OCI-M2 (cell line): ENCODE data around the gene DNAJA3.

Experiments used
- DNase-seq: peaks from one replicate; lab custom pipeline; 2025; ENCODE audit not compliant: unreplicated experiment; lab: John Stamatoyannopoulos, UW

The DNAJA3 gene

DNA sequence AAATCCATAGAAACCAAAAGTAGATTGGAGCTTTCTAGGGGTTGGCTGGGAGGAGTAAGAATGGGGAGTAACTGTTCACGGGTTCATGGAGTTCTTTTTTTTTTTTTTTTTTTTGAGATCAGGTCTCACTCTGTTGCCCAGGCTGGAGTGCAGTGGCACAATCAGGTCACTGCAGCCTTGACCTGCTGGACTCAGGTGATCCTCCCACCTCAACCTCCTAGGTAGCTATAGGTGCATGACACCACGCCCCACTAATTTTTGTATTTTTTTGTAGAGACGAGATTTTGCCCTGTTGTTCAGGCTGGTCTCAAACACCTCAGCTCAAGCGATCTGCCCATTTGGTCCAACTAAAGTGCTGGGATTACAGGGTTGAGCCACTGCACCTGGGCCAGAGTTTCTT, 47.2 kb downstream of the DNAJA3 start:
- DNase-seq = no peak

DNA sequence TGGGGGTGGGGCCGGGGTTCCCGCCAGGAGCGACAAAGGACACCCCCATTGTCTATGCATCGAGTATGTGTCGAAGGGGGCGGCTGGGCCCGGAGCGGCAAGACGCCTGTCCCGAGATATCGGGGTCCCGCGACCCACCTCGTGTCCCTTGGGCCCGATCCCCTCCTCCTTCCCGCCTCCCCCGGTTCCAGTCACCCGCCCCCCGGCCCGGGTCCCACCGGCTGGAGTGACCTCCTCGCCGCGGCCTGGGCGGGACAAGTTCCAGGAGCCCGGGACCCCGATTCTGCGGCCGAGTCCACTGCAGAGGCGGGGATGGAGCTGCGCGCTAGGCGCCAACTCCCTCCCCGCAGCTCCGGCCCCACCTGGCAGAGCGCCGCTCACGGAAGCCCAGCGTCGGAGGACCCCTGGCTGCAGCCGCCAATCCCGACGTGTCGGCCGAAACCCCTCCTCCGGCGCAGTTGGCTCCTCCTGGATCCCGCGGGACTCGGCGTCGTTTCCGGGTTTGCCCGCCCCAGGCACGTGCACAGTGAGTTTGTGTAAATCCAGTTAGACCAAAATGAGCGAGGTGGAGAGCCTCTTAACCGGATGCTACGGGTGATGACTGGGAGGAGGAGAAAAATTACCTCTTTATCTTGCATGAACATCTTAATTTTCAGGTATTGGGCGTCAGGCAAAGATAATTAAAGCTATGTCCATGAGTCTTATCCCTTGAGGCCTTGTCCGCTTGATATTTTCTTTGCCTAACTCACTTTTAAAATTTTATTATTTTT, 48.7 kb downstream of the DNAJA3 start, which contains the start of gene NMRAL1:
Gene NMRAL1, minus strand, starts transcription at position 434 of the 770 bp plus-strand sequence. CDS start 493 bp downstream, outside the sequence.
- DNase-seq = no peak

DNA sequence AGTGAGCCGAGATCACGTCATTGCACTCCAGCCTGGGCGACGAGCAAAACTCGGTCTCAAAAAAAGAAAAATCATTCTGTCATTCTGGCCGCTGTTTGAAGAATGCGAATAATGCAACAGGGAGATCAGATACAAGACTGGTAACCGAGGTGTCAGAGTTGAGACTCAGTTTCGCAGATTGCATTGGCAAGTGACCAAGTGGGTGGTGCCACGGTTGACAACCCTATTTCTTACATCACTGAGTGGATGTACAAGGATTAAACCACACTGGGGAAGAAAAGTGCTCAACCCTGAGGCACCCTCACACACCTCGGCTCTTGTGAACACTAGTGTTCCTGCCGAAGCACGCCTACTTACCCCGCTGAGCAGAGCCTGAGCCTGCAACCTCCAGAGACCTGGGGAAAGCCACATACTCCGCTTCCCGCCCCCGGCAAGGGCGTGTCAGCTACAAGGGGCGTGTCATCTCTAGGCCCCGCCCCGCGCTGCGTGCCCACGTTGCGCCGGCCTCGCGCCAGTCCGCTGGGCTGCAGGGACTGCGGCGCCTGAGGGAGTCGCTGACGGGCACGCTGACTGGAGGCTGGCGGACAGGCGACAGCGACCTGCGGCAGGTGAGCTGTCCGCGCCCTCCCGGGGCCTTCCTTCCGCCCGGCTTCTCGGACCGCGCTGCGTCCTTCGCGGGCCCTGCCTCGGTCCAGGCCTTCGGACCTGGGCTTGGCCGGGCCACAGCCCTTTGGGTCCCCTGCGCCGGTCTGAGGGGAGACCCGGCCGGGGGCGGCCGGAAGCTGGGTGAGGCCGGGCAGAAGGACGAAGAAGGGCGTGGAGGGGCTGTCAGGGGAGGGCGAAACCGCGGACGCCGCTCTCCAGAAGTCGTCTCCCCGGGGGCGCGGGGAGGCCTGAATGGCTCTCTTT, 50.5 kb downstream of the DNAJA3 start, which contains the start of gene HMOX2:
Gene HMOX2, plus strand, starts transcription at position 519 of the 909 bp plus-strand sequence. CDS start 29,127 bp downstream, outside the sequence.
- DNase-seq = peak; percentile 57

DNA sequence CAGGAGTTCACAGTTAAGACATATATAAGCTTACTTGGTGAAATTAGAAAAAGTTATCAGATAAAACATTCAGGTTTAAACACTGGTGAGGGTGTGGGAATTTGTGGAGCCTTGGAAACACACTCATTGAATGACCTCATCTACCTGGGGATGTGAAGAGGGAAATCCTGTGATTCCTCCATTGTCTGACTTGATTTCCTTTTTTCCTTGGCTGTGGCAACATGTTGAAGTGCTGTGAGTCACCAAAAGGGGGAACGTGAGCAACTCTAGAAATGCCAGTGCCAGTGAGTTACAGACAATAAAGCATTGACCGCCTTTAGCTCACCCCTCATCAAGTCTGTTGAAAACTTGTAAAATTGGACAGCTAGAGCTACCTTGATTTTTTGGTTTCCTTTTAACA, 52.3 kb downstream of the DNAJA3 start:
- no peak for DNase-seq

DNA sequence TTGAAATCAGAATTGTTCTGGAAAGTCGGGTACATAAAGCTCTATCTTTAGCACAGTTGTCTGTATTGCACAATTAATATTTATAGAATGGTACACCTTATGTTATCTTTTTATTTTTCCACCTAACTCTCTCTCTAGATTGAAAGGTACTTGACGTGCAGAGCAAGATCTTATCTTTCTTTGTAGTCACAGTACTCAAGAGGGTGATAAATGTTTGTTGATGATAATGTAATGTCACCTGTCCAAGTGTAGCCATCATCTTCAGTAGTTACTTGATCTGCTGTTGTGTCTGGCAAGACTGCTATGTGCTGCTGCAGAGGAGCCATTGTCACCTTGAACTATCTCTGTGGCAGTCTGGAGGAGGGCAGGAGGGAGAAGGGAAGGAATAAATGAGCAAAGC, 55.9 kb downstream of the DNAJA3 start:
- no peak for DNase-seq

DNA sequence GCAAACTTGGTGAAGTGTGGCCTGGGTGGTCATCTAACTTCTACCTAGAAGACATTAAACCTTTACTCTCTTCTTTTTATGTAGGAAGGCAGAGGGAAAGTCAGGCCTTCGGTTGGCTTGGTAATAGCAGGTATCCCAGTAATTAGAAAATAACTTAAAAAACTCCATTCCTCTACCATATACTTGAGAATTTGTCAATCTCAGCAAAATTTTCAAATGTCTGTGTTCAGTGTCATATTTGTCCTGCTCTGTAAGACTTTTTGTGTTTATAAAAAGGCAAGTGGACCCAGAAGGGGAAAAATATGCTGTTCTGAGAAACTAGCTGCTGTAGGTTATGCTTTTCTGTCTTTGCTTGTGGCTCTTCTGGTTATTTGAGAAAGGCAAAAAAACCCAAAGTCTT, 56.3 kb downstream of the DNAJA3 start:
- no peak for DNase-seq

DNA sequence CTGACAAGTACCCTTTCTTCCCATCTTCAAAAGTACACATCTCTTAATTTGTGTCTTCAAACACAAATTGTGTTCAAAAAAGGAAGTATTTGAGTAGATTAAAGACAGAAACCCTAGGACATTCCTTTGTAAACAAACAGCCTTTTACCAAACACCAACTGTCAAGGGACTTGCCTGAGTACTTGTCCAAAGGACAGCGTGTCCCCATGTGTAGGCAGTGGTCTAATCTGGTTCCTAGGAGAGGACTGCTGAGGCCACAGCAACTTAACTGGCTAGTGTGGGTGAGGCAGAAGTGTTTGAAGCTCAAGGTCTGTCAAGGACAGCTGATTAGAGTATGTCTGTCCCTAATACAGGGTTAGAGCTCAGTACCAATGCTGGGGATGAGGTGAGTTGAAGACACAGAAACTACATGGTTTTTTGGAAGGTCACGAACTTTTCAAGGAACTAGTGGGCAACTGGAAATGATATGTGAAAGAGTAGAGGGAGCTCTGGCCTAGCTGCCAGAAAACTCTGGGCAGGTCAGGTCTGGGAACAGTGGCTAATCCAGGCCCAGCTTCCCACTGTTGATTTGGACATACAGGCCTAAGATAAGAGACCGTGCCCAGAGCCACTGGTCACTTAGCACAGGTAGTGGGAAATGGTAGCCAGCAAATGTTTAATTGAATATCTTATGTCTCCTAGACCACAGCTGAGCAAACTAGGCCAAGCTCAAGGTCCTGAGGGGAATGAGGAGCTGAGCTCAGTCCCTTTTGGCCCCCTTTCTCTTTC, 60.6 kb downstream of the DNAJA3 start:
- DNase-seq = no peak

DNA sequence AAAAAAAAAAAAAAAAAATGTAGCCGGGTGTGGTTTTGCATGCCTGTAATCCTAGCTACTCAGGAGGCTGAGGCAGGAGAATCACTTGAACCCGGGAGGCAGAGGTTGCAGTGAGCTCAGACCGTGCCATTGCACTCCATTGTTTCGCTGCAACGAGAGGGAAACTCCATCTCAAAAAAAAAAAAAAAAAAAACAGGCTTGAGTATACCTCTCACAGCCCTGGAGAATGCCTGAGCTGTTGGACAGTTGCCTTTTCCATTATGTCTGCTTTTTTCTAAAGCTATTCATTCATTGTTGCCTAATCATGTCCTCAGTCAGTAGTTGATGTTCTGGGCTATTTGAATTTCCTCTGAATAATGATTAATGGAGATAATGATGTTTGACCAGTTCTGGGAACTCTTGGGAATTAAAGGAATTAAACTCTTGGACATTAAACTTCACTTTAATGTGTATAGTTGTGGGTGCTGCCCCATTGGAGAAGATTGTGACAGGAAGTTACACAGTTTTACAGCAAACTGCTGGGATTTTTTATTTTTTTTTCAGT, 62.4 kb downstream of the DNAJA3 start:
- DNase-seq = no peak

DNA sequence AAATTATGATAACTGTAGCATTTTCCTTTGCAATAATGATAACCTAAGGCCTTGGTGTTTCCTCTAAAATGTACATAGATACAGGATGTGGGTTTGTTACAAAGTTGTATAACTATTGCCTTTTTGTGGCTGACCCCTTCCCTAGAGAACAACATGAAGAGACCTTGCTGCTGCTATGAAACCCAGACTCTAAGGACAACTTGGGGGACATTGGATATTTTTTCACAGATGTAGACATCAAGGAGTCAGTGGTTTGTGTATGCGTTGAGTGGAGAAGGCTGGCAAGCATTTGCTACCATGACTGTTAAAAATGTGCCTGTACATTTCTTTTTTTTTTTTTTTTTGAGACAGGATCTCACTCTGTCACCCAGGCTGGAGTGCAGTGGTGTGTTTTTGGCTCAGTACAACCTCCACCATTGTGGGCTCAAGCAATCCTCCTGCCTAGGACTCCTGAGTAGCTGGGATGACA, 62.9 kb downstream of the DNAJA3 start:
- DNase-seq = no peak

DNA sequence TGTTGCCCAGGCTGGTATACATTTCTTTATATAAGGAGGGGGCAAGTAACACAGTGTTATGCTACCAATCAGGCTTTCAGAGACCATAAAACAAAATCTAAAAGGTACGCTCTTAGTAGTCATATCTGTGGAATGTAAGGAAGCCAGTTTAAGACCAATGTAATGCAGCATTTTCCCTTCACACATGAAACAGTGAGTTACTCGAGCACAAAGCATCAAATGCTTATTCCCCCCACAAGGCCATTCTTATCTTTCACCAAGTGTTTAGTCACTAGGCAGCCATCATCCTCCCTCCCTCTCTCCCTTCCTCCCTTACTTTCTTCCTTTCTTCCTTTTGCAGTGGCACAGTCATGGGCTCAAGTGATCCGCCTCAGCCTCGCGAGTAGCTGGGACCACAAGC, 63.4 kb downstream of the DNAJA3 start:
- no peak for DNase-seq

DNA sequence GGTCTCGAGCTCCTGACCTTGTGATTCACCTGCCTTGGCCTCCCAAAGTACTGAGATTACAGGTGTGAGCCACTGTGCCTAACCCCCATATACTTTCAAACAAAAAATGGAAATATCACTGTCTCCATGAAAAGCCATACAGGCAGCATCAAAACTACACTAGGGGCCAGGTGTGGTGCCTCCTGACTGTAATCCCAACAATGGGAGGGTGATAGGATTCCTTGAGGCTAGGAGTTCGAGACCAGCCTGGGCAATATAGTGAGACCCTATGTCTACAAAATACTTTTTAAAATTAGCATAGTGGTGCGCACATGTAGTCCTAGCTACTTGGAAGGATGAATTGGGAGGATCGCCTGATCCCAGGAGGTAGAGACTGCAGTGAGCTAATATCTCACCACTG, 66.2 kb downstream of the DNAJA3 start:
- no peak for DNase-seq

DNA sequence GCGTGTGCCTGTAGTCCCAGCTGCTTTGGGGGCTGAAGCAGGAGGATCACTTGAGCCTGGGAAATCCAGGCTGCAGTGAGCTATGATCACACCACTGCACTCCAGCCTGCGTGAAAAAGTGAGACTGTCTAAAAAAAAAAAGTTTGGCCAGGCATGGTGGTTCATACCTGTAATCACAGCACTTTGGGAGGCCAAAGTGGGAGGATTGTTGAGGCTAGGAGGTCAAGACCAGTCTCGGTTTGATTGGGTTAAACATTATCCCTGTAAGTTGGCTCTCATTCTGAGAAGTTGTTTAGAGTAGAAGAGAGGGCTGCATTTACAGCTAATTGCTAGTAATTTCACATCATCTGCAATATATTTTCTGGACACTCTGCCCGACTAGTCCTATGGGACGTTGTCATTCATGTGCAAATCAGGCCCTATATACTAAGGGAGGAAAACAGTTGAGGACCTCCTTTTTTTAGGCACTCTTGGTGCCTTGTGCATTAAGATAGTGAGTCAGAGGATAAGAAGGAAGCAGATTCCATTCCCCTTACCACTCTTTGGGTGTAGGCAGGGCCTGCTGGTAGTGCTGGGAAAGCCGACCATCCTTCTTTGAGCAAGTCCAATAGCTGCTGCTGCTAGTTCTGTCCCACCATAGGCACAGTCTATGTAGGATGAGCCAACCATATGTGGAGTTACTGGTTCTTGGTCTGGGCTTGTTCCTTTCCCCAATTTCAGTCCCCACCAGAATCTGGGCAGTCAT, 69.2 kb downstream of the DNAJA3 start:
- no peak for DNase-seq

DNA sequence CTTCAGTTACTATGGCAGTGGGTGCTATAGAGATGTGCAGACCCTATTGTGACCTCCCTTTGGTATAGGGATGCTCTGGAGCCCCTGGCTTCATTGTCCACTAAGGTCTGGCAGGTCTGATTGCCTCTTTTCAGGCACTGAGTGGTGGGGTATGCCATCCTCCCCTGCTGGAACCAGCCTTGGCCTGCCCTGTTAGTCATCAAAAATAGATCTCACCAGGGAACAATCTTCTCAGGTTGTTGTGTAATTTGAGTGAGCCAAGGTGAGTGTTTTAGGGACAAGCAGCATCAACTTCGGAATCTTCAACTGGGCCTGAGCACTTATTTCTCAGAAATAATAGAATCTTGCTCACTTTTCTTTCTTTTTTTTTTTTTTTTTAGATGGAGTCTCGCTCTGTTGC, 70.1 kb downstream of the DNAJA3 start:
- DNase-seq = no peak

DNA sequence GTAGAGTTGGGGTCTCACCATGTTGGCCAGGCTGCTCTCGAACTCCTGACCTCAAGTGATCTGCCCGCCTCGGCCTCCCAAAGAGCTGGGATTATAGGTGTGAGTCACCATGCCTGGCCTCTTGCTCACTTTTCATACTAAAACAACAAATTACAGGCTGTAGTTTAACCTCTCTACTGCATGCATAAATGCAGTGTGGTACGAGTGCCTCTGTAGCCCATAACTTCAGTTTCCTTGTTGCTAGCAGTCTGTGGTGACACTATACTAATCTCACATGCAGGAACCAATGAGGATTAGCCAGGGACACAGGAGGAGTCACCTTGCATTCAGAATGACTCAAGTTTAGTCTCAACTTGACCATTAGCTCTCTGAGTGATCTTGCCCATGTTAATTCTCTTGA, 70.6 kb downstream of the DNAJA3 start:
- DNase-seq = no peak

DNA sequence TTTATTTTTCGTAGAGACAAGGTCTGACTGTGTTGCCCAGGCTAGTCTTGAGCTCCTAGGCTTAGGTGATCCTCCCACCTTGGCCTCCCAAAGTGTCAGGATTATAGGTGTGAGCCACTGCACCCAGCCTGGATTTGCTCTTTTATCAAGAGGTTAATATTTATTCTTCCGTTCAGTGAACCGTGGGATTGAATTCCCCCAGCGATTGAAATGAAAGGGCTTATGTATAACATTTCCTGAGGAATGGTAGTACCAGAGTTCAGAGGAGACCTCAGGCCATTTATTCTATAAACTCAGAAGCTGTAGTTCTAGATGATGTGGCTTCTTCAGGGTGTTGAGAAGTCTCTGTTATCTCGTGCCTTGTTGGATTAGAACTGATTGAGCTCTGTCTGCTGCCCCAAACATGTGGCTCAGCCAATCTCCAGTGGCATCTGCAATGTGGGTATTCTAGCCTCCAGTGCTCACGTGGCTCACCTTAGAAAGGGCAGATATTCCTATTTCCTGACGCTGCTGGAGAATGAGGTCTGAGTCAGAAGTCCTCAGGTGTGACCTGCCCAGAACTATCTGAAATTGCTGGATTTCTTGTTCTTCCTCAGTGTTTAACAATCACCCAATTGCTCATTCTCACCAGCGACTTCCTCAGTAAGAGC, 73.0 kb downstream of the DNAJA3 start:
- no peak for DNase-seq

DNA sequence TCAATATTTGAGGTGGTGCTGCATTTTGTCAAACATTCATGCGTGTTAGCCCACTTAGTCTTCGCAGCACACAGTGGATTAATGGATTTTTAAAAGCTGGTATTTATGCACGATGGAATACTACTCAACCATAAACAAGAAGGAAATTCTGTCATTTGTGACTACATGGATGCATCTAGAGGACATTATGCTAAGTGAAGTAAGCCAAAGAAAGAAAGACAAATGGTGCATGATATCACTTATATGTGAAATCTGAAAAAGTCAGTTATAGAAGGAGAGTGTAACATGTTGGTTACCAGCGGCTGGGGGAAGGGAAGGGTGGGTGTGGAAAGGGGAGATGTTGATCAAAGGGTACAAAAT, 73.5 kb downstream of the DNAJA3 start:
- DNase-seq = no peak

DNA sequence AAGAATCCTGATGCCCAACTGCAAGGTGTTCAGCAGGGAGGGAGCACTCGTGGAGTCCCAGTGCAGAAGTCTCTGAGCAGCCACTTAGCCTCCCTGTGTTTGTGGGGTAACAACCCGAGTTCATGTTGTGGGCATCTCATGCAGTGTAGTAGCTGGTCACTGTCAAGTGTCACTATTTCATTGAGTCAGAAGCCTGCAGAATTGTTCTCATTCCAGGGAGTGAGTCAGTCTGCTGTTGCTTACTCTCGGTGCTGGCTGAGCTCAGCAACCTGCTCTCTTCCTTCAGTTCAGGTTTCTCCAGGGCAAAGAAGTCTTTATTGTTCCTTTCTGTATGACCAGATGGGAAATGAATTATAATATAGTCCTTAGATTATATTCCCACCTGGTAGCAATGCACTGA, 74.6 kb downstream of the DNAJA3 start:
- no peak for DNase-seq

DNA sequence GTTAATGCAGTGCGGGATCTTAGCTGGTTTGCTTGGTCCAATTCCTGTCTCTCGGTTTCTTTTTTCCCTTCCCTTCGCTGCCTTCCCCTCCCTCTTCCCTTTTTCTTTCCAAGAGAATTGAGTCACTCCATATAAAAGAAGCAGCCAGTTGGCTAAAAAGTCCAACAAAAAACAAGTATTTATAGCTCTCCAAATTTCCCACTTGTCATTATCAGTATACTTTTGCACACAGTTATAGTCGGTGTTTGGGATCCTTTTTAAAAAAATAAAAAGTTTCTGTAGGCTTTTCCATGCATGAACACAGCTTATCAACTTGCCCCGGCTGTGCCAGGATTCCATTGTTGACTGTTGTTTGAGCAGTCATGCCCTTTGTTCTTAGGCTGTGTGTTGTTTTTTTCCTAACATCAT, 75.4 kb downstream of the DNAJA3 start:
- no peak for DNase-seq

DNA sequence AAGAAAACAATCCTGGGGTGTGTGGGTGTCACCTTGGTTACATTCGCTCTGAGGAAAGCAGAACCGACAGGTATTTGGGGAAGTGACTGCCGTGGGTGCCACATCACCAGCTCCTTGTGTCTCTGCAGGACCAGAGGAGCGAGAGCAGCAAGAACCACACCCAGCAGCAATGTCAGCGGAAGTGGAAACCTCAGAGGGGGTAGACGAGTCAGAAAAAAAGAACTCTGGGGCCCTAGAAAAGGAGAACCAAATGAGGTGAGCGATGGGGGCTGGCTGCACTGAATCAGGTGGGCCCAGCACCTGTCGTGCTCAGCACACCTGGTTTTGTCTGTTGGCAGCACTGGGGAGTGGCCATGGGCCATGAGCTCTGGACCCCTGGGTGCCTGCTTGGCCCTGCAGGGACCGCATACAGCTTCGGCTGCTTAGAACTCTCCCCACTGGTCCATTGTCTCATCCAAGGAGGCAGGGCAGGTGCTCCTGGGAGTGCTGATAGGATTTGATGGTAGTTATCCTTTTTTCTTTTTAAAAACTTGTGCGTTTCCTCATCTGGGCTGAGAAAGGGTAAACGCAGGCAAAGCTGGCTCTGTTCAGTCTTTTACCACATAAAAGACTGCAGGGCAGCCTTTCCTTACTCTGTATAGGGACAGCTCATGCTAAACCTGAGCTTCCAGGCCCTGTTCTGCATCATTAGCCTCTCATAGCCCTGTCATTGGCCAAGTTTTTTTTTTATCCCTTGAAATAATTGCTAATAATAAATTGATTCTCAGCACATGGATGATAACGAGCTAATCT, 79.9 kb downstream of the DNAJA3 start:
- no peak for DNase-seq
